Frontal cortex (tissue), 4 donors: ENCODE results near the gene C3orf18. TPM values are rescaled to one million over a fixed set of nuclear protein-coding genes. Genes with fewer than 3 reads are reported as not detected.

Experiments used
- DNase-seq, 2 donors: peaks; one replicate each; pipeline ENCODE4 v3.0.0; 2012; ENCODE audit warnings: low spot score in 2 of 2
- FAIRE-seq: peaks from 2 replicates; lab custom pipeline; 2012; peaks lifted over from hg19 to GRCh38; lab: Jason Lieb, UNC
- total RNA-seq: library from RNA; depleted of rRNA; stranded (reverse); fragments of >200 nt; gene quantifications from one replicate; pipeline ENCODE4 v1.2.3, GENCODE V29; 2014
- donor health status: control.
- donor health status: control.
- donor health status: control.

Gene C3orf18
- total RNA-seq, 1 donor from 2014 or later: 12.6 TPM

DNA sequence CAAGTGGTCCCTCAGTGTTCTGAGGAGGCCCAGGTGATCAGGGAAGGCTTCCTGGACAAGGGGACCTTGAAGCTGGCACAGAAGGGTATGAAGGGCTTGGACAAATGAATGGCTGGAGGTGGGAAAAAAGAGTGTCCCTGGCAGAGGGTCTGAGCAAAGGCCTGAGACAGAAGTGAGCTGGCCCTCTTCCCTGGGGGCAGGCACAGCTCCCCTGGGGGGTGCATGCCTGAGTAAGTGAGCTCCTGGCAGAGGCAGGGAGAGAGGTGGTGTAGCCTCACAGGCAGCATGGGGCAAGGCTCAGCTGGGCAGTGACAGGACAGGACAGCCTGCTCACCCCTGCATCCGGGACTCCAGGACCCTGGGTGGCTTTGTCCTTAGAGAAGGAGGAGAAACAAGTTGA, 58.7 kb downstream of the C3orf18 start:
- DNase-seq (no peak), FAIRE-seq (no peak)

Other genes starting within 250 kb of the C3orf18 start
- gene HYAL2, start 245.0 kb downstream of the C3orf18 start, total RNA-seq: 35.9 TPM
- gene TUSC2, start 239.5 kb downstream of the C3orf18 start, total RNA-seq: 16.7 TPM
- gene RASSF1, start 226.9 kb downstream of the C3orf18 start, total RNA-seq: 12.6 TPM
- gene ZMYND10, start 222.0 kb downstream of the C3orf18 start, total RNA-seq: 3.7 TPM
- gene NPRL2, start 217.0 kb downstream of the C3orf18 start, total RNA-seq: 20.8 TPM
- gene CYB561D2, start 216.9 kb downstream of the C3orf18 start, total RNA-seq: 11.0 TPM
- gene TMEM115, start 208.2 kb downstream of the C3orf18 start, total RNA-seq: 18.3 TPM
- gene CACNA2D2, start 64.1 kb downstream of the C3orf18 start, total RNA-seq: 2.4 TPM
- gene HEMK1, start 1.8 kb upstream of the C3orf18 start, total RNA-seq: 4.5 TPM
- 0.41 TPM for gene CISH, start 44.0 kb upstream of the C3orf18 start, total RNA-seq
- 2.9 TPM for gene MAPKAPK3, start 49.4 kb upstream of the C3orf18 start, total RNA-seq
- gene DOCK3, start 107.2 kb upstream of the C3orf18 start, total RNA-seq: 39.9 TPM